GM12878 (cell line): ENCODE data around the gene SPACDR. TPM values are rescaled to one million over a fixed set of nuclear protein-coding genes. Genes with fewer than 3 reads are reported as not detected.

Source experiments
- ATAC-seq: fragments of 200-7000 bp; cut with Tn5 transposase; 3 replicates; pipeline ENCODE4 v1.9.1; 2020; ENCODE audit warnings: mild to moderate bottlenecking, moderate library complexity
- BruUV-seq: library from RNA; stranded (reverse); fragments of 400-500 nt; replicated peaks from 2 replicates; lab custom pipeline; 2021; lab: Mats Ljungman, UMichigan
- CTCF ChIA-PET: fragments of 300-600 bp; sonication (Branson Sonifier 250); formaldehyde crosslinking; extraction: SDS; loops from one replicate; lab custom pipeline; 2021; ENCODE audit warnings: inconsistent platforms; lab: Yijun Ruan, JAX
- POLR2A ChIA-PET: fragments of 350-600 bp; formaldehyde crosslinking; extraction: SDS; loops from one replicate; lab custom pipeline; 2021; ENCODE audit warnings: inconsistent platforms; lab: Charles Lee
- RAD21 ChIA-PET: fragments of 300-600 bp; sonication (Branson Sonifier 250); formaldehyde crosslinking; loops from one replicate; lab custom pipeline; 2023; ENCODE audit warnings: antibody characterized with exemption; ENCODE audit not compliant: unreplicated experiment; lab: Charles Lee
- SMC1A ChIA-PET: fragments of 300-600 bp; sonication (Branson Sonifier 250); formaldehyde crosslinking; loops from one replicate; lab custom pipeline; 2023; ENCODE audit not compliant: unreplicated experiment, uncharacterized antibody; lab: Charles Lee
- DNase-seq: peaks from one replicate; pipeline ENCODE4 v3.0.0-alpha.2; 2011; ENCODE audit warnings: low read depth, low spot score
- FAIRE-seq: peaks from 3 replicates; lab custom pipeline; 2011; peaks lifted over from hg19 to GRCh38; lab: Jason Lieb, UNC
- H2AFZ ChIP-seq: 2 replicates; pipeline ENCODE4 v1.6.0; 2011; ENCODE audit warnings: low read depth, low read length, control low read depth; ENCODE audit not compliant: control insufficient read depth
- H3K27ac ChIP-seq: 2 replicates; pipeline ENCODE4 v1.5.1; 2011; ENCODE audit warnings: control low read depth; ENCODE audit not compliant: control insufficient read depth, insufficient read depth
- H3K27me3 ChIP-seq, 2 experiments: replicated peaks in 1 of 2; 2 replicates each; pipeline versions ENCODE4 v1.6.0 to v1.6.1; 2011; ENCODE audit warnings: low read length in 1 of 2; ENCODE audit not compliant: control insufficient read depth in 2 of 2, insufficient read depth in 2 of 2
- H3K36me3 ChIP-seq, 2 experiments: 2 replicates each; pipeline ENCODE4 v1.5.1; 2011; ENCODE audit warnings: low read length in 1 of 2; ENCODE audit not compliant: control insufficient read depth in 2 of 2, insufficient read depth in 2 of 2
- H3K4me1 ChIP-seq: 2 replicates; pipeline ENCODE4 v1.6.1; 2011; ENCODE audit warnings: mild to moderate bottlenecking, low read length, moderate library complexity, mixed read lengths; ENCODE audit not compliant: control insufficient read depth, insufficient read depth
- H3K4me2 ChIP-seq: 2 replicates; pipeline ENCODE4 v1.6.0; 2011; ENCODE audit warnings: control low read depth; ENCODE audit not compliant: control insufficient read depth, insufficient read depth
- H3K4me3 ChIP-seq: fragments of 200-600 bp; sonication (generic); 2 replicates; pipeline ENCODE4 v1.5.1; 2016
- H3K79me2 ChIP-seq: 2 replicates; pipeline ENCODE4 v1.6.0; 2011; ENCODE audit warnings: low read length; ENCODE audit not compliant: control insufficient read depth, insufficient read depth
- H3K9ac ChIP-seq: 2 replicates; pipeline ENCODE4 v1.8.0; 2011; ENCODE audit warnings: low read length, control low read depth, mixed read lengths; ENCODE audit not compliant: control insufficient read depth, insufficient read depth
- H3K9me3 ChIP-seq: replicated peaks from 3 replicates; pipeline ENCODE4 v1.5.1; 2011; ENCODE audit warnings: mild to moderate bottlenecking, low read length; ENCODE audit not compliant: control insufficient read depth, insufficient read depth
- H4K20me1 ChIP-seq: 2 replicates; pipeline ENCODE4 v1.6.0; 2011; ENCODE audit not compliant: control insufficient read depth, insufficient read depth
- BHLHE40 ChIP-seq, 2 experiments: fragments of 450-650 bp in 1 of 2; IDR thresholded peaks; 2 replicates each; pipeline ENCODE4 v1.6.1; 2011 to 2017; ENCODE audit warnings: low read depth in 2 of 2, borderline replicate concordance in 1 of 2, improper control_type of control experiment in 1 of 2, low read length in 1 of 2, mild to moderate bottlenecking in 1 of 2
- MLLT1 ChIP-seq: fragments of 450-650 bp; IDR thresholded peaks from 2 replicates; pipeline ENCODE4 v1.6.1; 2016; ENCODE audit warnings: mild to moderate bottlenecking
- ZNF24 ChIP-seq: fragments of 450-650 bp; IDR thresholded peaks from 2 replicates; pipeline ENCODE4 v1.6.1; 2017; ENCODE audit warnings: antibody characterized with exemption, mild to moderate bottlenecking
- ZNF622 ChIP-seq: fragments of 450-650 bp; IDR thresholded peaks from 2 replicates; pipeline ENCODE4 v1.6.1; 2017; ENCODE audit warnings: mild to moderate bottlenecking, inconsistent platforms
- WGBS: methylation state at CpG from one replicate; pipeline ENCODE4 v1.1.6; 2016; ENCODE audit warnings: low lambda C conversion rate; ENCODE audit not compliant: insufficient replicate concordance, insufficient coverage; ENCODE audit errors: missing lambda C conversion rate; 5-methylcytosine and 5-hydroxymethylcytosine counted together
- in situ Hi-C: fragments of 300-500 bp; cut with MboI; formaldehyde crosslinking; loops from 9 replicates; pipeline ENCODE4 v1.14.3; 2018; ENCODE audit warnings: mixed read lengths
- intact Hi-C: fragments of 100-400 bp; cut with micrococcal nuclease; formaldehyde crosslinking; loops from one replicate; pipeline ENCODE4 v1.14.2; 2022; ENCODE audit not compliant: unreplicated experiment
- polyA plus RNA-seq, 11 experiments: library from polyadenylated mRNA; depleted of rRNA in 4 of 11; unstranded in 6 of 11; stranded (reverse) in 5 of 11; fragments of >200 nt; fragmentation: Nextera tagmentation in 4 of 11; fragmentation: Illumina TruSeq in 1 of 11; extraction: Ambion mirVana in 4 of 11; extraction: Trizol in 1 of 11; gene quantifications; 1 replicate in 1 of 11; 2 replicates in 10 of 11; pipeline versions ENCODE4 v1.2.1 to v1.2.3, GENCODE V29; 2011 to 2016; ENCODE audit warnings: inconsistent platforms in 2 of 11, missing spikeins in 2 of 11, low read depth in 1 of 11
- total RNA-seq, 4 experiments: library from RNA; depleted of rRNA in 3 of 4; stranded (reverse); fragments of >200 nt in 3 of 4; fragmentation: Illumina TruSeq in 1 of 4; extraction: Trizol in 1 of 4; gene quantifications; 2 replicates each; pipeline versions ENCODE4 v1.2.1 to v1.2.3, GENCODE V29; 2013 to 2021

Gene SPACDR
- total and polyA plus RNA-seq, 10 of the 15 experiments (the other 5 are each of a cell fraction or from before 2014, with no cell fraction given) = 0.18 to 1.5 (median 0.63) TPM

- TF ChIP-seq MLLT1 = no peak
Observed at GRCh38 chr7:100446040-100446439, 18.0 kb downstream of the SPACDR start (continued).

GRCh38 chr7:100444311-100445278 is 19.5 kb downstream of the SPACDR start:
- ChIA-PET RAD21 (interaction anchor here (1.1 to 1.2 kb wide), 3 partner anchors 10 to 144 kb away, joined by 3 to 4 read pairs (median 3); partner anchors contain the start of gene ZCWPW1), SMC1A (interaction anchor here (0.7 to 2.8 kb wide), 4 partner anchors 11 to 38 kb away, joined by 3 to 17 read pairs (median 4); partner anchors contain the start of genes MEPCE and ZCWPW1), CTCF (interaction anchor here (0.5 to 1.4 kb wide), 8 partner anchors 10 to 144 kb away, joined by 3 to 5 read pairs (median 3); no protein-coding TSS in a partner anchor), POLR2A (interaction anchor here (0.6 to 1.7 kb wide), 4 partner anchors 8 to 641 kb away, joined by 4 to 6 read pairs (median 6); partner anchors contain the start of genes MEPCE, PPP1R35, TRIM56 and ZCWPW1)
- Histone ChIP-seq H3K4me1 (peaks cover 14% of the 10 kb centered on the region), H3K36me3 (no peaks in the 10 kb centered on the region), H3K9me3 (no peaks in the 10 kb centered on the region), H3K27me3 (no peaks in the 10 kb centered on the region), H3K9ac (0 out of 2 replicates have a peak overlapping the region, but pooled peaks have one; percentile 15), H3K4me3 (no peak overlapping the region), H4K20me1 (no peaks in the 10 kb centered on the region), H3K79me2 (no peaks in the 10 kb centered on the region), H3K27ac (peak overlapping the region; percentile 3; the same call in 1 of the 2 replicates), H2AFZ (peak overlapping the region; percentile 47), H3K4me2 (no peak overlapping the region; the same call in 1 of the 2 replicates)
- no TSS peak for BruUV-seq
- 0 out of 4 replicates have a peak, but pooled peaks of 1 of the 2 experiments have one; percentile 29 for TF ChIP-seq BHLHE40 (IDR thresholded peaks at IDR 0.05; ENCODE audit: borderline replicate concordance in 1 of 2, low read depth in 2 of 2, low read length in 1 of 2)
- no peak for TF ChIP-seq ZNF24
- TF ChIP-seq ZNF622 = no peak
- intact Hi-C loops = no loop called here
- in situ Hi-C loops = no loop called here
- 48% methylated on average over 14 of the region's 14 CpGs for WGBS
- FAIRE-seq (no peak), ATAC-seq (peak; percentile 70), DNase-seq (no peak)
